Stimulated activated CD4-positive, alpha-beta T cell treated with anti-CD3 and anti-CD28 coated beads, TNF-alpha, amount 100 ng/mL, for 24 hours (primary cell): Measurements from ENCODE around the gene POU6F2.

Experiments used
- DNase-seq, 3 experiments: peaks; one replicate each; pipeline ENCODE4 v3.0.0-alpha.2; 2020; ENCODE audit warnings: low read depth in 3 of 3

Gene POU6F2

GRCh38 chr7:39507866-39508551 is 530.3 kb downstream of the POU6F2 start:
- DNase-seq, result no peak

GRCh38 chr7:39509436-39509835 is 531.7 kb downstream of the POU6F2 start:
- no peak for DNase-seq

DNA sequence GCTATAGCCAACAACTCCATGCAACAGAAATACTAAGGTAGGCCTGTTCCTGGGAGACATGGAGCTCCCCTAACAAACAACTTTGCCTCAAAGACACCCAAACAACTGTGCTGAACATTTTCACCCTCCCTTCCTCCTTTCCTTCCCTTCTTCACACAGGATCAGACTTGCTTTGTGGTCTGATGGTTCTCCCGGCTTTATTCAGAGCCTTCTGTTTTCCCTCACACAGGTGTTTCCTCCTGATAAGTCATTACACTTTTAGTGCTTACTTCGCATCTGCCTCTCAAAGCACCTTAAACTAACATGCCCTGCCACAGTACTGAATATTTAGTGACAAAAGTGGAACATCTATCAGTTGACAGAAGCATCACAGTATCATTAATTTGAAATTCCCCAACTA is 532.2 kb downstream of the POU6F2 start:
- DNase-seq, result no peak

DNA sequence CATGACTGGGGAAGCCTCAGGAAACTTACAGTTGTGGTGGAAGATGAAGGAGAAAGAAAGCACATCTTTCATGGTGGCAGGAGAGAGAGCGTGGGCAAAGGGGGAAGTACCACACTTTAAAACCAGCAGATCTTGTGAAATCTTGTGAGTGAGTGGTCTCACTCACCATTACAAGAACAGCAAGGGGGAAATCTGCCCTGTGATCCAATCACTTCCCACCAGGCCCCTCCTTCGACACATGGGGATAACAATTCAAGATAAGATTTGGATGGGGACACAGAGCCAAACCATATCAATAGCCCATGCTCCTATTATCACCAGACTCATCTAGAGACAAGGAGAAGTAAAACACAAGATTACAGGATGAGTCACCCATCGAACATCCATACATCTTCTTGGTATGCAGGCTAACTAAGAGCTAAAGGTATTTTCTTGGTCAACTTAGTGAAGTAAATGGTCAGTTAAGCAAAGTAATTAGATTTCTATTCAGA is 533.2 kb downstream of the POU6F2 start:
- DNase-seq, result no peak

GRCh38 chr7:39515534-39516228 is 538.0 kb downstream of the POU6F2 start:
- DNase-seq, result no peak

DNA sequence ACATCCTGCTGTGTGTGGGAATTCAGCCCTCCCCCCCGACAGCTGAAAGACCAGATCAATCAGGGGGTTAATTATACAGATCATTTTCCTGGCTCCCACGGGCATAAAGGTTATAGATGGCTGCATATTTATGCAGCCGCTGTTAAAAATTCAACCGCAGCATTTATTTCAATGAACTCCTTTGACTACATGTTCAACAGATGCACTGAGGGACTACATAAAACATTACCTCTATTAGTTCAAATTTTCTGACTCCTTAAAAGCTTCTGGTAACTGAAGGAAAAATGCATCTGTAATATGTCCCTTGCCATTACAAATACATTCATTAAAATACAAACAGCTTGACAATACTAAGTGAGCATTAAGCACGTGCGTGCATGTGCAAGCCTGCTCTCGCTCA is 538.8 kb downstream of the POU6F2 start:
- DNase-seq, result no peak

DNA sequence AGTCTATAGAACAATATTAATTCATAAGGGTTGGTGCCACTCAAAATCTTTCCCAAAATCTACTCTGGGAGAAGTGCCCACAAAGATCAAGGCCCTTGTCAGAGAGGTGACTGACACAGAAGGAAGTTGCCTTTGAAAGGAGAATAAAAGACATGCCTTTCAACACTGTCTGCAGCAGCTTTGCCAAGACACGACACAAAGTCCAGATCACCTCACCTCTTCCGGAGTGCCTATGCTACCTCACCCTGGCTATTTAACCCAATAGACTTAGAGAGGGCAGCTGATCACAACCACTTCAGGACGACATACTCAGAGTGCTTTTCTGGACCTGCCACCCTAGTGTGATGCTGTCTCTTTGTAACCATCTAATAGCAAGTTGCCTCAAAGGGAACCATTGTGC is 539.5 kb downstream of the POU6F2 start:
- DNase-seq, result no peak
